Trophoblast cell (in vitro differentiated cells and primary cell): Measurements from ENCODE around the gene ARHGEF40.

Experiments
- DNase-seq, 2 donors: peaks; one replicate each; pipeline ENCODE4 v3.0.0-alpha.2; 2016
- H2AFZ ChIP-seq: 2 replicates; pipeline ENCODE4 v1.6.1; 2013; ENCODE audit warnings: low read length, moderate library complexity, mild to moderate bottlenecking; ENCODE audit not compliant: insufficient read depth, poor library complexity
- H2AK5ac ChIP-seq: 2 replicates; pipeline ENCODE4 v1.6.1; 2013; ENCODE audit warnings: mild to moderate bottlenecking, low read length
- H2BK120ac ChIP-seq: 2 replicates; pipeline ENCODE4 v1.6.1; 2013; ENCODE audit warnings: low read length, mild to moderate bottlenecking, moderate library complexity; ENCODE audit not compliant: insufficient read depth, poor library complexity
- H2BK12ac ChIP-seq: 2 replicates; pipeline ENCODE4 v1.6.1; 2013; ENCODE audit warnings: mild to moderate bottlenecking, low read length, moderate library complexity
- H2BK5ac ChIP-seq: 2 replicates; pipeline ENCODE4 v1.6.1; 2013; ENCODE audit warnings: low read length, low read depth, moderate library complexity, mild to moderate bottlenecking; ENCODE audit not compliant: poor library complexity
- H3K14ac ChIP-seq: 2 replicates; pipeline ENCODE4 v1.6.1; 2013; ENCODE audit warnings: mild to moderate bottlenecking, low read length
- H3K18ac ChIP-seq: 2 replicates; pipeline ENCODE4 v1.6.1; 2013; ENCODE audit warnings: mild to moderate bottlenecking, low read length
- H3K23ac ChIP-seq: 2 replicates; pipeline ENCODE4 v1.6.1; 2013; ENCODE audit warnings: low read length
- H3K27ac ChIP-seq: 2 replicates; pipeline ENCODE4 v1.5.1; 2013; ENCODE audit warnings: low read depth, mild to moderate bottlenecking, inconsistent platforms, low read length, moderate library complexity
- H3K27me3 ChIP-seq: 2 replicates; pipeline ENCODE4 v1.6.1; 2013; ENCODE audit warnings: inconsistent platforms, mild to moderate bottlenecking, low read length, moderate library complexity; ENCODE audit not compliant: insufficient read depth
- H3K36me3 ChIP-seq, 2 experiments: 1 replicate in 1 of 2; 2 replicates in 1 of 2; pipeline ENCODE4 v1.6.1; 2013; ENCODE audit warnings: low read length in 2 of 2, mild to moderate bottlenecking in 2 of 2, moderate library complexity in 1 of 2; ENCODE audit not compliant: insufficient read depth in 2 of 2, control insufficient read depth in 1 of 2
- H3K4ac ChIP-seq: 2 replicates; pipeline ENCODE4 v1.6.1; 2013; ENCODE audit warnings: low read depth, mild to moderate bottlenecking, low read length, moderate library complexity
- H3K4me1 ChIP-seq, 2 experiments: 1 replicate in 1 of 2; 2 replicates in 1 of 2; pipeline ENCODE4 v1.6.1; 2013; ENCODE audit warnings: low read length in 2 of 2, mild to moderate bottlenecking in 2 of 2, moderate library complexity in 1 of 2; ENCODE audit not compliant: insufficient read depth in 2 of 2, control insufficient read depth in 1 of 2
- H3K4me2 ChIP-seq: 2 replicates; pipeline ENCODE4 v1.6.1; 2013; ENCODE audit warnings: inconsistent platforms, mild to moderate bottlenecking, low read length, moderate library complexity
- H3K4me3 ChIP-seq: 2 replicates; pipeline ENCODE4 v1.5.1; 2013; ENCODE audit warnings: mild to moderate bottlenecking, low read depth, low read length, inconsistent platforms
- H3K79me1 ChIP-seq: one replicate; pipeline ENCODE4 v1.6.1; 2013; ENCODE audit warnings: low read length
- H3K79me2 ChIP-seq: 2 replicates; pipeline ENCODE4 v1.6.1; 2013; ENCODE audit warnings: low read length, mild to moderate bottlenecking; ENCODE audit not compliant: control insufficient read depth, insufficient read depth, poor library complexity
- H3K9ac ChIP-seq: 2 replicates; pipeline ENCODE4 v1.6.1; 2013; ENCODE audit warnings: mild to moderate bottlenecking, low read length
- H3K9me3 ChIP-seq: 2 replicates; pipeline ENCODE4 v1.6.1; 2013; ENCODE audit warnings: low read depth, mild to moderate bottlenecking, control low read depth, inconsistent platforms, low read length; ENCODE audit not compliant: insufficient read depth
- H4K12ac ChIP-seq: 2 replicates; pipeline ENCODE4 v1.6.1; 2013; ENCODE audit warnings: low read depth, mild to moderate bottlenecking, low read length, moderate library complexity
- H4K8ac ChIP-seq: 2 replicates; pipeline ENCODE4 v1.6.1; 2013; ENCODE audit warnings: low read depth, mild to moderate bottlenecking, low read length, moderate library complexity
- H4K91ac ChIP-seq: one replicate; pipeline ENCODE4 v1.6.1; 2013; ENCODE audit warnings: low read depth, mild to moderate bottlenecking, low read length, moderate library complexity
- WGBS: extraction: QIAGEN DNeasy Blood & Tissue Kit; methylation state at CpG from one replicate; pipeline ENCODE4 v1.1.7; 2013; ENCODE audit warnings: missing lambda C conversion rate; ENCODE audit not compliant: insufficient read length, insufficient coverage; ENCODE audit errors: extremely low coverage; 5-methylcytosine and 5-hydroxymethylcytosine counted together

ARHGEF40 gene

GRCh38 chr14:21091821-21092272 is 21.7 kb downstream of the ARHGEF40 start:
- no peaks in the 10 kb centered on the region for H3K27me3 ChIP-seq
- H3K4me1 ChIP-seq: peaks cover 0 to 7% of the 10 kb centered on the region in 2 experiments
- no peak overlapping the region for H2BK5ac ChIP-seq
- H3K4me2 ChIP-seq: no peak overlapping the region
- no peak for DNase-seq
- H3K27ac ChIP-seq: no peak overlapping the region
- H2BK12ac ChIP-seq: no peak overlapping the region
- no peak overlapping the region for H3K4ac ChIP-seq
- H3K36me3 ChIP-seq: peaks cover 35 to 48% of the 10 kb centered on the region in 2 experiments
- no peak overlapping the region for H3K4me3 ChIP-seq
- no peak overlapping the region for H3K9ac ChIP-seq
- no peak overlapping the region for H2AFZ ChIP-seq
- H4K12ac ChIP-seq: no peak overlapping the region
- H3K79me1 ChIP-seq: no peaks in the 10 kb centered on the region
- no peak overlapping the region for H3K23ac ChIP-seq
- no CpG with 5 or more reads among the region's 42 CpGs for WGBS
- H2AK5ac ChIP-seq: no peak overlapping the region
- H3K79me2 ChIP-seq: no peaks in the 10 kb centered on the region
- no peak overlapping the region for H3K14ac ChIP-seq
- H3K18ac ChIP-seq: no peak overlapping the region
- no peak overlapping the region for H2BK120ac ChIP-seq
- H4K8ac ChIP-seq: no peak overlapping the region
- H4K91ac ChIP-seq: no peak overlapping the region
- no peaks in the 10 kb centered on the region for H3K9me3 ChIP-seq

DNA sequence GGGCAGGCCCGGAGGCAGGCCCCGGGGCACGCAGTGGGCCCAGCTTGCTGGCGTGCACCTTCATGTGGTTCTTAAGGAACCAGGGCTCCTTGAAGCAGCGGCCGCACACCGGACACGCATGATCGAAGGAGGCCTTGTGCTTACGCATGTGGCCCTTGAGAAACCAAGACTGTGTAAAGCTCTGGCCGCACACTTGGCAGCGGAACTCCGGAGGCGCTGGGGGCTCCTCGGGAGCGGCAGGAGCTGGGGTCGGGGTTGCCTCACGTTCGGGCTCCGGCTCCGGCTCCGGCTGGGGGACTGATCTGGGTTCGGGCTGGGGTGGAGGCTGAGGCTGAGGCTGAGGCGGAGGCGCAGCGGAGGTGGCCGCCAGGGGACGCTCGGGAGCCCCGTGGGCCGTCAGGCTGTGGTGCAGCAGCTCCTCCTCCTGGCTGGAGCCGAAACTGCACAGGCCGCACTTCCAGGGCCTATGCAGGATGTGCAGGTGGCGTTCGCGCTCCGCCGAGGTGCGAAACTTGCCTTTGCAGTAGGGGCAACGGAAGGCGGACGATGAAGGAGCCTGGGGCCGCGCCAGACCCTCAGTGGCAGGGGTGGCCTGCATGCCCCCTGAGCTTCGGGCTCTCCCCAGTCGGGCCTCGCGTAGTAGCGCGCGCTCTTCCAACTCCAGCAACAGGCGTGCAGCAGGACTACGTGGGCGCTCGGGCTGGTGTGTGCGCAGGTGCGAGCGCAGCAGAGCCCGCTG is 22.3 kb downstream of the ARHGEF40 start:
- Histone ChIP-seq H3K79me1 (no peaks in the 10 kb centered on the region), H3K9ac (no peak overlapping the region), H2AK5ac (no peak overlapping the region), H2BK120ac (no peak overlapping the region), H2BK12ac (no peak overlapping the region), H3K14ac (no peak overlapping the region), H2BK5ac (no peak overlapping the region), H3K23ac (no peak overlapping the region), H3K27ac (no peak overlapping the region), H4K91ac (no peak overlapping the region), H3K9me3 (no peaks in the 10 kb centered on the region), H3K4me3 (no peak overlapping the region), H3K27me3 (no peaks in the 10 kb centered on the region), H3K4me1 (peaks cover 0 to 7% of the 10 kb centered on the region in 2 experiments), H4K12ac (no peak overlapping the region), H3K79me2 (no peaks in the 10 kb centered on the region), H3K36me3 (peaks cover 29 to 42% of the 10 kb centered on the region in 2 experiments), H2AFZ (no peak overlapping the region), H3K18ac (no peak overlapping the region), H3K4ac (no peak overlapping the region), H4K8ac (no peak overlapping the region), H3K4me2 (no peak overlapping the region)
- DNase-seq: peak; percentile 52 to 86
- no CpG with 5 or more reads among the region's 59 CpGs for WGBS

DNA sequence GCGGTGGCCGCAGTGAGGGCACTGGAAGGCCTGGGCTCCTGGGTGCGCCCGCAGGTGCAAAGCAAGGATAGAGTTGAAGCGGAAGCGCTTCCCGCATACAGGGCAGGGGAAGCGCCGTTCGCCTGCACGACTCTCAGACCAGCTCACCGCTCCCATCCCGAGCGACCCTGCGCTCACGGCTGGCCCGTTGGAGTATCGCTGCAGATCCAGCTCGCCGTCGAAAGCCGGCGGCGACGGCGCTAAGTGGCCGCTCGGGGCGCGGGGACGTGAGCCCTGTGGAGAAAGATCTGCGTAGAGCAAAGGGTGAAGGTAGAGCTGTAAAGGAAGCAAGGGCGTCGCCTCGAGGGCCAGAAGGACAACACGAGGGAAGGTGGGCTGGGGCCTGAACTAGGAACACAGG is 22.9 kb downstream of the ARHGEF40 start:
- peaks cover 29 to 37% of the 10 kb centered on the region in 2 experiments for H3K36me3 ChIP-seq
- no CpG with 5 or more reads among the region's 36 CpGs for WGBS
- no peak overlapping the region for H4K12ac ChIP-seq
- H2BK120ac ChIP-seq: no peak overlapping the region
- no peaks in the 10 kb centered on the region for H3K9me3 ChIP-seq
- no peak overlapping the region for H2BK5ac ChIP-seq
- no peak overlapping the region for H4K8ac ChIP-seq
- no peak overlapping the region for H2AK5ac ChIP-seq
- H3K4me2 ChIP-seq: no peak overlapping the region
- H3K27ac ChIP-seq: no peak overlapping the region
- H4K91ac ChIP-seq: no peak overlapping the region
- no peak overlapping the region for H3K14ac ChIP-seq
- H3K18ac ChIP-seq: no peak overlapping the region
- no peaks in the 10 kb centered on the region for H3K79me1 ChIP-seq
- no peak overlapping the region for H3K9ac ChIP-seq
- DNase-seq: peak in 1 of 2 donors; percentile 36
- no peak overlapping the region for H3K4me3 ChIP-seq
- no peak overlapping the region for H2BK12ac ChIP-seq
- no peak overlapping the region for H2AFZ ChIP-seq
- no peak overlapping the region for H3K4ac ChIP-seq
- H3K27me3 ChIP-seq: no peaks in the 10 kb centered on the region
- H3K23ac ChIP-seq: no peak overlapping the region
- peaks cover 0 to 7% of the 10 kb centered on the region in 2 experiments for H3K4me1 ChIP-seq
- no peaks in the 10 kb centered on the region for H3K79me2 ChIP-seq

- no peak overlapping the region for H3K27ac ChIP-seq
- H3K18ac ChIP-seq: no peak overlapping the region
- H2AFZ ChIP-seq: no peak overlapping the region
- H4K91ac ChIP-seq: no peak overlapping the region
- no peak overlapping the region for H3K4me2 ChIP-seq
- no peak overlapping the region for H3K23ac ChIP-seq
- no peaks in the 10 kb centered on the region for H3K79me1 ChIP-seq
- no peak for DNase-seq
- H3K79me2 ChIP-seq: no peaks in the 10 kb centered on the region
- no peak overlapping the region for H2BK5ac ChIP-seq
- H3K4me3 ChIP-seq: no peak overlapping the region
- no peaks in the 10 kb centered on the region for H3K9me3 ChIP-seq
- no peak overlapping the region for H4K8ac ChIP-seq
- no peak overlapping the region for H2AK5ac ChIP-seq
- H3K9ac ChIP-seq: no peak overlapping the region
- H4K12ac ChIP-seq: no peak overlapping the region
- peaks cover 25 to 29% of the 10 kb centered on the region in 2 experiments for H3K36me3 ChIP-seq
- H3K4me1 ChIP-seq: peaks cover 0 to 9% of the 10 kb centered on the region in 2 experiments
- no peak overlapping the region for H3K14ac ChIP-seq
- WGBS: no CpG with 5 or more reads among the region's 7 CpGs
- no peak overlapping the region for H3K4ac ChIP-seq
- H2BK12ac ChIP-seq: no peak overlapping the region
- H2BK120ac ChIP-seq: no peak overlapping the region
- no peaks in the 10 kb centered on the region for H3K27me3 ChIP-seq
These were observed 23.9 kb downstream of the ARHGEF40 start for GRCh38 chr14:21093769-21094681.
